Mammary epithelial cell (primary cell): ENCODE results near the gene CD300LF.

Source experiments
- EZH2 ChIP-seq: IDR thresholded peaks from 2 replicates; pipeline ENCODE4 v1.6.1; 2012; ENCODE audit warnings: low read length, inconsistent platforms, borderline replicate concordance
- TF ChIP-seq, protein P1 (sequence below), 2 donors: IDR thresholded peaks in 1 of 2; conservative IDR thresholded peaks in 1 of 2; 2 replicates each; pipeline ENCODE4 v1.5.1; 2011 to 2012; ENCODE audit warnings: inconsistent platforms in 2 of 2, low read length in 2 of 2, mild to moderate bottlenecking in 2 of 2, control low read depth in 1 of 2, low read depth in 1 of 2; ENCODE audit not compliant: insufficient read depth in 1 of 2; ENCODE audit errors: extremely low read depth in 1 of 2

DNA sequence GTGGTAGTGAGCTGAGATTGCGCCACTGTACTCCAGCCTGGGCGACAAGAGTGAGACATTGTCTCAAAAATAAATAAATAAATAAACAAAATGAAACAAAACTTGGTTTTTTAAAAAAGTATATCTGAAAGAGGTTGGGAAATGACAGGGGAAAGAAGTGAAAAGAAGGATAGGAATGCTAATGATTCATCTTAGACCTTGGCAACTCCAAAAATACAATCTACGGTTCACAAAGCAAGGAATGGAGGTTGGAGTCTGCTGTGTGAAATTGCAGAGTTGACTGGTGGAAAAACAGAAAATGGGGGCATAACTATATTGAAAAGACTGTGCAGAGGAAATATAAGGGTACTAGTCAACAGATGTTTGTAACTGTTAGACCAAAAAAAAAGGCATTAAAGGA is 49.2 kb downstream of the CD300LF start:
- TF ChIP-seq, protein P1, sequence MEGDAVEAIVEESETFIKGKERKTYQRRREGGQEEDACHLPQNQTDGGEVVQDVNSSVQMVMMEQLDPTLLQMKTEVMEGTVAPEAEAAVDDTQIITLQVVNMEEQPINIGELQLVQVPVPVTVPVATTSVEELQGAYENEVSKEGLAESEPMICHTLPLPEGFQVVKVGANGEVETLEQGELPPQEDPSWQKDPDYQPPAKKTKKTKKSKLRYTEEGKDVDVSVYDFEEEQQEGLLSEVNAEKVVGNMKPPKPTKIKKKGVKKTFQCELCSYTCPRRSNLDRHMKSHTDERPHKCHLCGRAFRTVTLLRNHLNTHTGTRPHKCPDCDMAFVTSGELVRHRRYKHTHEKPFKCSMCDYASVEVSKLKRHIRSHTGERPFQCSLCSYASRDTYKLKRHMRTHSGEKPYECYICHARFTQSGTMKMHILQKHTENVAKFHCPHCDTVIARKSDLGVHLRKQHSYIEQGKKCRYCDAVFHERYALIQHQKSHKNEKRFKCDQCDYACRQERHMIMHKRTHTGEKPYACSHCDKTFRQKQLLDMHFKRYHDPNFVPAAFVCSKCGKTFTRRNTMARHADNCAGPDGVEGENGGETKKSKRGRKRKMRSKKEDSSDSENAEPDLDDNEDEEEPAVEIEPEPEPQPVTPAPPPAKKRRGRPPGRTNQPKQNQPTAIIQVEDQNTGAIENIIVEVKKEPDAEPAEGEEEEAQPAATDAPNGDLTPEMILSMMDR (conservative IDR thresholded peaks at IDR 0.05 in 1 of 2, IDR thresholded peaks at IDR 0.05 in 1 of 2; ENCODE audit: extremely low read depth in 1 of 2, insufficient read depth in 1 of 2, low read depth in 1 of 2, low read length in 2 of 2): no peak
- TF ChIP-seq EZH2: no peak
